Measurements from ENCODE around the gene TRPM8.
A peak's percentile ranks its signal among the peaks of the same experiment; 100 is the strongest.
"Not testable (repeated sequence)": the region's sequence is repeated elsewhere in the genome, so short reads cannot be mapped to it uniquely, and the experiment has no call there.

TRPM8 gene

DNA sequence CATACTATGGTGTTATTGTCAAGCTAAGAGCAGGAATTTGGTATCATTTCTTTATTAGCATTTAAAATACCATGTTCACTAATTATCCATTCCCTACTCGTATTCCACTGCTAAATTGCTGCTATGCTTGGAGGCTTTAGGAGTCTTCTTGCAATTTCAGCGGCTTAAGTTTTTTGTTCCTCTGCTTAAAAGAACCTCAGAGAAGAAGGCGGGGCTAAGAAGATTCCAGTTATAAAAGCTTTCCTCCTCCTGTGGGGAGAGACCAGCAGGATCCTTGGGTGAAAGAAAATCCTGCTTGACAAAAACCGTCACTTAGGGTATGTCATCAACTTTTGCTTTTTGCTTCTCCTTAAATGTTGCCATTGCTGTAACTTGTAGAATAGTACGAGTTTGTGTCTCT is at the start of gene TRPM8:
Gene TRPM8, plus strand, starts transcription at position 258 of the 400 bp plus-strand sequence. CDS start 9,165 bp downstream, outside the sequence.
- DNase-seq: no peak

DNA sequence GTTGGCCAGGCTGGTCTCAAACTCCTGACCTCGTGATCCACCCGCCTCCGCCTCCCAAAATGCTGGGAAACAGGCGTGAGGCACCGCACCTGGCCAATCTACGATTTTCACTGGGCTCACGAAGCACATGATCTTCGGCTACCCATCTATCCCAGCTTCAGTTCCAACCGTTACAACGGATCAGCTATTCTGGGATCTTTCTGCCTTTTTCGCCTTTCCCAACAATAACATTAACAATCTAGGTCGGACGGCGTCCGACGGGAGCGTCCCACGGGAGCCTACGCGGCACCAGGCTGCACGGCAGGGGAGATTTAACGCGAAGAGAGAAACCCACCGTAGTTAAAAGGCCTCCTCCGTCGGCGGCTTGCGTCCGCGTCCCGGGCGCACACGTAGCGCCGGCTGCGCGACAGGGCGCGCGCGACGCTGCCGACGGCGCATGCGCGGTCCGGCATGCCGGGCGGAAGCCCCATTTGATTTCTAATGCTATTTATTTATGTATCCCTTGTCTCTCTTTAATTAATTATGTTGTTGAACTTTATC is 49.1 kb upstream of the TRPM8 start, which contains the start of gene MSL3B:
Gene MSL3B, minus strand, starts transcription at position 394 of the 540 bp plus-strand sequence.
- DNase-seq: peak; percentile 73

DNA sequence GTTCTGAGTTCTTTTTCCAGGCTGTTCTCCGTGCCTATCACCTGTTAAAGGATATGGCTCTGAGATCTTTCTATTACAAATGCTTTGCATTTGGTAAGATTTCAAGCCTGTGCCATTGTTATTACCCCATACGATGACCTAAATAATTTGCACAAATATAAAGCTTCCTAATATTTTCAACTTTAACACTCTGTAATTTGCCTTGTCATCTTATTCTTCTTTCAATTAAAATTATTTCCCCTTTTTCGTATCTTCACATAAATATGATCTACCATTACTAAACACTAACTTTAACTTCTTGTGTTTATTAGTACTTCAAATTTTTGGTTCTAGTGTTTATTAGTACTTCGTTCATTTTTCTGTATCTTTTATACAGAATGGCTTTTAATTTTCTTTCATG is 45.7 kb upstream of the TRPM8 start:
- no peak for DNase-seq

DNA sequence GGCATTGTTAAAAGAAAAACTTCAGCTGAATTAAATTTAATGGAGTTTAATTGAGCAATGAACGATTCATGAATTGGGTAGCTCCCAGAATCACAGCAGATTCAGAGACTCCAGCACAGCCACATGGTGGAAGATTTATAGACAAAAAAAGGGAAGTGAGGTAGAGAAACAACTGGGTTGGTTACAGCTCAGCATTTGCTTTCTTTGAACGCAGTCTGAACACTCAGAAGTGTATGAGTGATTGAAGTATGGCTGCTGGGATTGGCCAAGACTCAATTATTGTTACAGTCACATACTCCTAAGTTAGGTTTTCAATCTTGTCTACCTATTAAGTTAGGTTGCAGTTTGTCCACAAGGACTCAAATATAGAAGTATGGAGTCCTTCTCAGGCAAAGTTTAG is 45.0 kb upstream of the TRPM8 start:
- DNase-seq: not testable (repeated sequence)

DNA sequence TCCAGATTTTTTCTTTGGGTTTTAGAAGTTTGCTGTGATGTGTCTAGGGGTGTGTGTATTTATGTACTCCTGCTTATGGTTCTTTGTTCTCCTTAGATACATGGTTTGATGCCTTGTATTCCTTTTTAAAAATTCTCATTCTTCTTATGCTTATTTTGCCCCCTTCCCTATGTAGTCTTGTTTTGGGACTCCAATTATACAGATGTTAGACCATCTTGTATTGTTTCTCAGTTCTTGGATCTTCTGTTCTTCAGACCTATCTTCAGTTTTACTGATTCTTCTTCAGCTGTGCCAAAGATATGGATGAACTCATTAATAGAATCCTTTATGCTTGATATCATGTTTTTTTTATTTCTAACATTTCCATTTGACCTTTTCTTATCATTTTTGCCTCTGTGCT is 34.8 kb upstream of the TRPM8 start:
- DNase-seq: no peak

DNA sequence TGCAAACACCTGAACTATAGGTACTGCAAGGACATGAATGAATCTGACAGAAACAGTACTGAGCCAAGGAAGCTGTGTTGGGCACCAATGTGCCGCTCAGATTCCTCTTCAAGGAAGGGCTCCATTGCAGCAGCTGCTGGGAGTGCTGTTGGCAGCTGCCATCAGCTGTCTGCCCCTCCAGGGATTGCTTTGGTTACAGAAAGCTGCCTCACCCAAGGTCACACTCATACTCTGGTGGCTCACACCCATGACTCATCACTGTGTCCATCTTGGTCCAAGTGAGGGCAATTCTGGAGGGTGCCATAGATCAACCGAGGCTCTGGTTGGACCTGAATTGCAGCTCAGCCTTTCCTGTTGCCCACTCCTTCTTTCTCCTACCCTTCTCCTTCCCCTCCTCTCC is 24.4 kb upstream of the TRPM8 start:
- no peak for DNase-seq

DNA sequence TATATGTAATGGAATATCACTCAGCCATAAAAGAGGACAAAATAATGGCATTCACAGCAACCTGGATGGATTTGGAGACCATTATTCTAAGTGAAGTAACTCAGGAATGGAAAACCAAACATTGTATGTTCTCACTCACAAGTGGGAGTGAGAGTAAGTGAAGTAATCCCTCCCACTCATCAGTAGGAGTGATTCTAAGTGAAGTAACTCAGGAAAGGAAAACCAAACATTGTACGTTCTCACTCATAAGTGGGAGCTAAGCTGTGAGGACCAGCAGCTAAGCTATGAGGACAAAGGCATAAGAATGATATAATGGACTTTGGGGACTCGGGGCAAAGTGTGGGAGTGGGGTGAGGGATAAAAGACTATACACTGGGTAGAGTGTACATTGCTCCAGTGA is 20.9 kb upstream of the TRPM8 start:
- not testable (repeated sequence) for DNase-seq

DNA sequence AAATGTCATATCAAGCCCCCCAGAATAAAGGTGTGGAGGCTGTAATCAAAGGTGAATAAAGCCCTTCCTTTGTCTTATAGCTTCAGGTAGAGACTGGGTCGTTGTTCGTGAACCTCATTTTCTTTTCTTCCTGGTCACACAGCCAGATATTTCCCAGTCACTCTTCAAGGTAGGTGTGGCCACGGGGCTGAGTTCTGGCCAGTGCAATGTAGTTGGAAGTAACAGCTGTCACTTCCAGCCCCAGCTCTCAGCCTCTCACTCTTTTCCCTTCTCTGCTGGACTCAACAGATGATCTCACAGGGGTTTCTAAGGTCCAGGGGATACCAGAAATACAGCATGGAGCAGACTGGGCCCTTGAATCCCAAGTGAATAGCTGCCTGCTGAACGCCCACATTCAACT is 15.8 kb upstream of the TRPM8 start:
- DNase-seq: no peak

DNA sequence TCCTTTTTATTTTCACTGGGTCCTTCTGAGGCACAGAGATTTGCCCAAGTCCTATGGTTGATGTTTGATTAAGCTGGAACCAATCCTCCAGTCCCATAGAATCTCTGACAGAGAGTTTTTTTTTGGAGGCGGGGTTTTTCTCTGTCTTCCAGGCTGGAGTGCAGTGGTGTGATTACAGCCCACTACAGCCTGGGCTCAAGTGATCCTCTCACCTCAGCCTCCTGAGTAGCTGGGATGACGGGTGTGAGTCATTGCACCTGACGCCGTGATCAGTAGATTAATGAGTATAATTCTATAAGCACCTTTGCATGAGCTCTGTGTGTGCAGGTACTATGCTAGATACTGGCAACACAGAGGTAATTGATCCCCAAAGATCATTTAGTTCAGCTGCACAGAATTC is 15.3 kb upstream of the TRPM8 start:
- DNase-seq: no peak

DNA sequence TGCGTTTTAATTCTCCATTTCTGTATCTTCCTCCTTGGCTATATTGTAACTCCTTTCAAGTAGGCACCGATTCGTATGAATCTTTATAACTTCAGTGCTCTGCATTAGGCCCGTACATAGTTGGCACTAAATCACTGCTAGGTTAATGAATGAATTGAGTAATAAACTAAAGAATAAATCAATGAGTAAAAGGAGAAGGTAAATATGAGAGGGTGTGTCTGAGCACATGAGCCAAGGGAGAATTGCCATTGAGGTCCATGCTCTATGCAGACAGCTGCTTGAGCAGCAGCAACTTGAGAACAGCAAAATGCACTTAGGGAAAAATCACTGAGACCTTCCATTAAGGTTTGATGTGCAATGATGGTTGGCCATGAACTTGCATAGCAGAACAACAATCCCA is 11.2 kb upstream of the TRPM8 start:
- no peak for DNase-seq

DNA sequence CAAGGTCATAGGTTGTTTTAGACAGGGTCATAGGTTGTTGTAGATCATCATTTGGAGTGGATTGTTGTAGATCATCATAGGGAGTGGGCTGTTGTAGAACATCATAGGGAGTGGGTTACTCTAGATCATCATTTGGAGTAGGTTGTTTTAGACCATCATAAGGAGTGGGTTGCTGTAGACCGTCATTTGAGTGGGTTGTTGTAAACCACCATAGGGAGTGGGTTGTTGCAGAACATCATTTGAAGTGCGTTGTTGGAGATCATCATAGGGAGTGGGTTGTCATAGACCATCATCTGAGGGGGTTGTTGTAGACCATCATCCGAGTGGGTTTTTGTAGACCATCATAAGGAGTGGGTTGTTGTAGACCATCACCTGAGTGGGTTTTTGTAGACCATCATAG is 9.5 kb upstream of the TRPM8 start:
- DNase-seq: no peak

DNA sequence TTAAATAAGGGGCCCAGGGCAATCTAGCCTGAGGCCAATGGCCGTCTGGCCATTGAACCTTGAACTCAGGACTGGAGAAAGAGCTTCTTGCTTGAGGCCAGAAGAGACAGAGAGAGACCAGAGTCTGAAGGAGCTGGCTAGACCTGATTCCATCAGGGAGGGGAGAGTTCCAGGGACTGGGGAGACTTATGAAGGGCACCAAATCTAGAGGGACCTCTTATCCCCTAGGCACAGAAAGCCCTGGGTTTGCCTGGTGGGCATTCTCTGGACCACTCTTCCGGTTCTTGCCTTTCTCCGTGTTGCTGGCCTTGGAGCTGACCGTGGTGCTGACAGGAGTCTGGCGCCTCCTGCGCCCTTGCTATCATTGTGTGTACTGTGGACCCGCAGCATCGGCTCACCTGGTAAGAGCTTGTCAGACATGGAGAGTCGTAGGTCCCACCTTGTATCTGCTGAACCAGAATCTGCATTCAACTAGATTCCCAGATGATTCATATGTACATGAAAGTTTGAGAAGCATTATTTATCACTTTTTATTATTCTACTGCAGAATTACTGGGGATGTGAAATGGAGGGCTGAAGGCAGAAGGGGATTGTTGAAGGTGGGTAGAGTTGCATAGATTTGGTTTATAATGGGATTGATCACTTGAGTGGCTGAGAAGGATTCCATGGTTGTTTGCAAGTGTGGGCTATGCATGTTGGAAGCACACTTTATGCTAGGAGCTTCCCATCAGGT is 4.3 kb upstream of the TRPM8 start:
- peak; percentile 11 for DNase-seq

DNA sequence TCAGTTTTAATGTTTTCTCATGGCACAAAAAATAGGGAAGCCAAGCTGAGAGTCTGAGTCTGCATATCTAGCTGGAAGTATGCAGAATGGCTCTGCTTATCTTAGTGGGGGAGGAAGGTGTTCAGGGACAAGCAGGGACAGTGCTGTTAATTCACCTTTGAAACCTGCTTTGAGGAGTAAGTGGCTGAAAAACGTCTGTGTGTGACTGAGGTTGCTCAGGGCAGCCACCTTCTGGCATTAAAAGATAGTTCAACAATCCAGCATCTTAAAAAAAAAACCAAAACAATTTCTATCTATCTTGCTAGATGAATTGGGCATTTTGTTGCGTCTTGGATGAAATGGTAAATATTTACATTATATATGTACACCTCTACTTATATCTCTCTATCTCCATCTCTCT is 2.0 kb upstream of the TRPM8 start:
- no peak for DNase-seq

DNA sequence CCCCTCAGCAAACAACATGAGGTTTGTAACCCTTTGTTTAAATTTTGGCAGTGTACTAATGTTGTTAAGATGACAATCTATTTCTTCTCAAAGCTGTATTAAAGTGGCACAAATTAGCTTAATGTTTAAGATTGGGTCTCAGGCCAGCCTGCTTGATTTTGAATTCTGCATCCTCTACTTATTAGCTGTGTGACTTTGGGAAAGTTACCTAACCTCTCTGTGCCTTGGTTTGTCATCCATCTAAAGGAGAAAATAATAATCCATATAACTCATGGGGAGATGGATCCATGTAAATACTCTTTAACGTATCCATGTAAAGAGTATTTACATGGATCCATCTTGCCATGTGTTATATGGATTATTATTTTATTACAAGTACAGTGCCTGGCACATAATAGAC is 2.1 kb downstream of the TRPM8 start:
- DNase-seq: no peak

DNA sequence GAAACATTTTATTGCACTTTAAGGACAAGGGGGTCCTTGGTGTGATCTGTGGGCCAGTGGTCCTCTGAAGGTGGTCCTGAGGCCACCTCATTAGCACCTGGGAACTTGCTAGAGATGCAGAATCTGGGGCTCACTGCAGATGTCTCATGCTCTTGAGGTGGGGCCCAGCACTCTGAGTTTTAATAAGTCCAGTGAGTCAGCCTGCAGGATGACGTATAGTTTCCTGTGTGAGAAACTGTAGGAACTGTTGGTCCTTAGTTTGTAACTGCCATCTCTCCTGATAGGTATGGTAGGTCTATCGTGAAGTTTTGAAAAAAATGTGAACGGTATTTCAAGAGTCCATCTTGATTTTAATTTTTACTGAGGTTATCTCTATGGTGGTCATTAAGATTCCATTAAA is 2.8 kb downstream of the TRPM8 start:
- no peak for DNase-seq

DNA sequence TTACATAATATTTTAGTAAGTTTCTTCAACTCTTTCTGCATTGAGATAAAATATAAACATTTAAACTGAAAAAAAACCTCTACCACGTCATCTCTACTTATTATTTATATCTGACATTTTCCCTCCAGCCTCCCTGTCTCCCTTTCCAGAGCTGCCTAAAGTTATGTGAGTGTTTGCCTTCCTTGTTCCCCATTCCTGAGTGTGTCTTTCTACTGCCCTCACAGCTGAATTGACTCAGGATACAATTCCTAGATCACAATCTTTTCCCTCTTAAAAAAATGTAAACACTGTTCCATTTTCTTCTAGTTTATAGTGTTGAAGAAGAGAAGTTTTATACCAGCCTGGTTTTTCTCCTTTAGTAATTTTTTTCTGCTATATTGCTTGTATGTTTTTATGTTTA is 5.3 kb downstream of the TRPM8 start:
- no peak for DNase-seq

DNA sequence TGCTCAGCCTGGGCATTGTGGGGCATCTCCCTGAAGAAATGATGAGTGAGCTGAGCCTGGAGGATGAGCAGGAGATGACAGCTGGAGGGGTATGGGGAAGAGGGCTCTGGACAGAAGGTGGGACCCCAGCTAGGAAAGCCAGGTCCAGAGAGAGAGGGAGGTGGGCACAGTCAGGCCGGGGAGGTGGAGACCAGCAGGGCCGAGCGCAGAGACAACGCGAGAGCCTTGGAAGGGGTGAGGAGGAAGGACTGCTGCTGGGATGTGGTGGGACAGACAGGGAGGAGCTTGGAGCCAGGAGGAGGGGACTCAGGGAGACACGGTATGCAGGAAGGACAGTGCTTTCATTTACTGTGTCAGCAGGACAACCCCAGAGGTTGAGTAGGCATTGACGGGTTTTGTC is 8.2 kb downstream of the TRPM8 start:
- DNase-seq: no peak

DNA sequence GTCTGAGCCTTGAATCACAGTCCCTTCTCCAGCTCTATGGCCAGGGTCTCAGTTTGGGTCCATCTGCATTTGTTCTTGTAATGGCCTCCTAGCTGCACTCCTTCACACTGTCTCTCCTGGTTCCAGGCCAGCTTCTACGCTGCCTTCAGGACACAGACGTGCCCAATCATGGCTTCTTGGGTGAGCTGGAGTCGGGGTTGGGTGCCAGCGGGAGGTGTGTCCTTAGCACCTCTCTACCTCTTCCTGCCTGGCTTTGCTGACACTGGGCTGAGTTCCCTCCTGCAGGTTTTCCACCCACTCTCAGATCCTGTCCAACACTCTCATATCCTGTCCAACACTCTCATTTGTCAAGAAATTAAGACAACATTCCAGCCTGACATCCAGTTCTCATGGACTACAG is 9.6 kb downstream of the TRPM8 start:
- DNase-seq: no peak

DNA sequence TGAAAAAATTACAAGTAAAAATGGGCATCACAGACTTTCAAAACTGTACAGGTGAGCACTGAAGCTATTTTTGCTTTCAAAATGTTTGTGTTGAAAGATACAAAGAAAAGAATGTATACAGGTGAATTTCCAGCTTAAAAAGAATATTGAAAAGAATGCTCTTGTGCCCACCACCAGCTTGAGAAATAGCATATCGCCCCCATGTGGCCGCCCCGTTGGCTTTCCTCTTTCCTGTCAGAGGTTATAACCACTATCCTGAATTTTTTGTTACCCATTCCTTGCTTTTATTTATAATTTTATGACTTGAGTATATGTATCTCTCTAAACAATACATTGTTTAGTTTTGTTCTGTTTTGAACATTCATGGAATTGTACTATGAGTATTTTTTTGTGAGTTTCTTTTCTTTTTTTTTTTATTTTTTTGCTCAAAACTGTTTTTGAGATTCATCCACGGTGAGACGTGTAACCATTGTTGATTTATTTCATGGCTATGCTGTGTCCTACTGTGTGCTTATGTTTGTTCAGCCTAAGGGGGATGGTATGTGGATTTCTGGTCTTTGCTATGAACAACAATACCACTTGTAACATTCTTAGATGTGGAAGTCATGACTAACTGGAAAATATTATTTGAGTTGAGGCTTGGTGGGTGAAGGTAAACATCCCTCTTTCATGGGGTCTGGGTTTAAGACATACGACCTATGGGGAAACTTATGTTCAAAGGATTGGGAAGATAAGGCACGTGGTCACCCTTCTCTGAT is 11.6 kb downstream of the TRPM8 start:
- DNase-seq: peak; percentile 35

DNA sequence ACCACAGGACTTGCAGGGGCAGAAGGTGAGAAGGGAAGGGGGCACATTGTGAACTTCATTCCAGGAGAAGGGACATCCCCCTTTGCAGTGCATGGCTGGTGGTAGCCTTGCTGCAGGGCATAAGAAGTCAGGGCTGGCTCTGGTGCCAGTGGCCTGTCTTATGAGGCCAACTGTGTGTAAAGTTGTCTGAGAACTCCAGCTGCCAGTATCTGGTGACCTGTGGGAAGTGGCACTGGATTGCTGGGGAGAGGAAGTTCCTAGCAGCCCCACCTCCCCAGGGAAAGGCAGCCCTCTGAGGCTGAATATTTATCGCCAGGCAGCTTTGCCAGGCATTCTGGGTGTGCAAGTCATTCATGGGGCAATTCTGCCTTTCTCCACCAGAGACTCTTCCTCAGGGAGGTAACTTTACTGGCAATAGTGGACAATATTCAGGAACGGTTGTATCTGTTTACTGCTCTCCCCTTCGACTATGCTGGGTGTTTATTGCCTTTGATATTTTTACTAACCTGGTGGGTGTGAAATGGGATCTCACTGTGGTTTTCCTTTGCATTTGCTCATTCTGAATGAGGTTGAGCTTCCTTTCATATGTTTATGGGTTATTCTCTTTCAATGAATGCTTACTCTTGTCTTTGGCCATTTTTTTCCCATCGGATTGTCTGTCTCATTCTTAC is 12.3 kb downstream of the TRPM8 start:
- DNase-seq: no peak

DNA sequence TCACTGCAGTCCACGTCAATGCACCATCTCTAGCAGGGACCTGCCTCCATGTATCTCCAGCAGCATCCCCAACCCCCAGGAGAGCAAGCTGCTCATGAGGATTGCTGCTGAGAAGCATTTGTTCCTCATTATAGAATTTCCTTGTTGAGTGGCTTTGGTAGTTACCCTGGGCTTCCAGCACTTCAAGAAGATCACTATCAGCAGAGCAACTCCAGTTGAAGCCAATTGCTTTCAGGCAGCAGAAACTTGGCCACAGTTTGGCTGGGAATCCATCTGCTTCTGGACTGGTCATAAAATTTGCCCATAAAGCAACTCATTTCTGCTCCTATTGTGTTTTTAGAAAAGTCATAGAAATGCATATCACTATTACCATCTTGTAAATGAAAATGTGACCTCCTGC is 17.4 kb downstream of the TRPM8 start:
- DNase-seq: no peak

DNA sequence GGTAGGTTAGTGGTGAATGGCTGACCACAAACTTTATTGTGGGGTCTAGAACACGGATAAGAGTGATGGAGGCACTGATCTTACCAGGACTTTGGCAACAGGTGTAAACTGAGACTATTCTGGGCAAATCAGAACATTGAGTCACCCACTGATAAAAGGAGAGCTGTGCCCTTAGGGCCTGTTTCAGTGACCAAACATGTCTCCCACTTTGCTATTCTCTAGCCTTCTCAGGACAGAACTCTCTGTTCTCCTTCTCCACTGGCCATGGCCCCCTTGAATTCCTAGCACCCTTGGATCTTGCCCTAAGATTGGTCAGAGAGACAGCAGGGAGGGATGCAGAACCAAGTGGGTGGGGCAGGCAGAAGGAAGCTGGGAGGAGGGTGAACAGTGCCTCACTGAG is 18.3 kb downstream of the TRPM8 start:
- DNase-seq: no peak

DNA sequence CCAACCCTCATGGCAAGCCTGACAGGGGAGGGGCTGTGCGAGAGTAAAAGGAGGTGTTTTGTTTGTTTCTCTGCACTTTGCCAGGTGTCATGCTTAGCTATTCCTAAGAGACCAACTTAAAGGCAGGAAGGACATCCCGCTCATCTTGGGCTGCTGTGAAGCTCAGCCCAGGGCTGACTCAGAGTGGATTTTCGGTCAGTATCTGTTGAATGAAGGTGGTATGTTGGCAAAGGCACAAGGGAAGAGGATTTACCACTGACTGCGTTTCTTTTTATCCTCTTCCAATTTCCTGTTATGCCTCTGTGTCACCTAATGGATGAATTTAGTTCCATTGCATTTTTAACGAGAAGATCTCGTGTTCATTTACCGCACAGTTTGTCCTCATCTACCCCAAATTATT is 18.9 kb downstream of the TRPM8 start:
- DNase-seq: no peak
